HG02981 (cell line): ENCODE data around the gene KIF26B.
"Not testable (repeated sequence)": the region's sequence is repeated elsewhere in the genome, so short reads cannot be mapped to it uniquely, and the experiment has no call there.

ENCODE experiments used
- ATAC-seq: cut with Tn5 transposase; IDR thresholded peaks from one replicate; pipeline ENCODE4 v1.9.1; 2021; ENCODE audit warnings: mild to moderate bottlenecking, moderate library complexity; ENCODE audit not compliant: unreplicated experiment

The KIF26B gene

DNA sequence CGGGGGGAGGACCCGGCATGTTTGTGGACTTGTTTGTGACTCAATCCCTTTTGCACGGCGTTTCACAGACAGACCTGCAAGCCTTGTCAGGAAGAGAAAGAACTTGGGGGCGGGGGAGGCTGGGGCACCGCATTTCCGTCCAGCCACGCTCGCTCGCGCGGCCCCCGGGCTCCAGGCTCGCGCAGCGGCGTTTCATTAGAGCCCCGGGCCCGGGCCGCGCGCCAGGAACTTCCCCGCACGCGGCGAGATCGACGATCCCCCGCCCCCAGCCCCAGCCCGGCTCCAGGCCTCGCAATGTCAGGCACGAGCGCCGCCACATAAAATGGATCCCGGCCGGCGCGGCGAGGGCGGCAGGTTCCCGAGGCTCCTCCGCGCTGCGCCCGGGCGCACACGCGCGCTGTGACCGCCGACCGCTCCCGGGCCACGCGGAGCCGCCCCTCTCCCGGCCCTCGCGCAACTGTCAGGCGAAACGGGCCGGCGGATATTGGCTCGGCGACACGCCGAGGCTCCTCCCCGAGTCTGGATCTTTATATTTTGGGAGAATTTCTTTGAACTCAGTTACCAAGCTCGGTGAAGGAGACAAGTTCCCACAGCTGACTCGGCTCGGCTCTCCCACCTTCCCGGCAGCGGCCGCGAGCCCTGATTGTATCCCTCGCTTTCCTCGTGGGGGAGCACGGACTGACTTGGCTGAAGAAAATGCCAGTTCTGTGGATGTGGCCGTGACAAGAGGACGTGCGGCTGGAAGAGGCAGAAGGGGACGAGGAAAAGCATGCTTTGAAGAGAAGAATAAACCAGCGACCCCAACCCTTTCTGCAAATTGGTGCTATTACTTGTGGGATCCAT, at the start of gene KIF26B:
Gene KIF26B, plus strand, starts transcription at position 557 of the 843 bp plus-strand sequence. CDS start 440 bp downstream, outside the sequence.
- ATAC-seq: no peak

GRCh38 chr1:245105042-245105441, 49.7 kb upstream of the KIF26B start:
- ATAC-seq: no peak

- ATAC-seq: no peak
Observed at GRCh38 chr1:245105815-245106410, 48.9 kb upstream of the KIF26B start.

DNA sequence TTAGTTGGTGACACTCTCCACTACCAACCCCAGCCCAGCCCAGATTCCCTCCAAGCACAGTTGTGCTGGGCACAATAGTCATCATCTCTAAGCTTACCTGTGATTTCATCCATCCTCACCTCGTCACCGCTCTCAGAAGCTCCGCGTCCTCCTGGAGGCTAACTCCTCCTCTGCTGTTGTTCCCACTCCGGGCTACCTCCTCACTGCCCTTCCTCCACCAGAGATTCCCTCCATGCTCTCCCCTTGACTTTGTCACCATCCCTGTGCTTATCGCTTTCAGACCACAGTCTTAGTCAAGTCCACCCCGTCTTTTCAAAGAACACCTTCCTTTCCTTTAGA, 47.0 kb upstream of the KIF26B start:
- no peak for ATAC-seq

DNA sequence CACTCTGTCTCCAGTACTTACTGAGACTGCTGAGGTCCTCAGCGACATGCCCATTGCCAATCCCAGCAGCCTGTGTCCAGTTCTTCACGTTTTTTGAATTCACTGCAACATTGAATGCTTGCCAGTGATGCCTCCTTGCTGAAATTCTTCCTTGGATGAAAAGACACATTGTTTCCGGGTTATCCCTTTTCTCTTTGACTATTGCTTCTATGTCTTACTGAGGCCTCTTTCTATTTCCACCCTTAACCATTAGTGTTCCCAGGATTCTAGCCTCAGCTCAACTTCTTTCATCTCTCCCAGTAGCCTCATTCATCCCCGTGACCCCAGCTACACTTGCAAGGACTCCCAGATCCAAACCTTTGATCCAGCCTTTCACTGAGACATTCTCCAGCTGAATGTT, 46.5 kb upstream of the KIF26B start:
- no peak for ATAC-seq

DNA sequence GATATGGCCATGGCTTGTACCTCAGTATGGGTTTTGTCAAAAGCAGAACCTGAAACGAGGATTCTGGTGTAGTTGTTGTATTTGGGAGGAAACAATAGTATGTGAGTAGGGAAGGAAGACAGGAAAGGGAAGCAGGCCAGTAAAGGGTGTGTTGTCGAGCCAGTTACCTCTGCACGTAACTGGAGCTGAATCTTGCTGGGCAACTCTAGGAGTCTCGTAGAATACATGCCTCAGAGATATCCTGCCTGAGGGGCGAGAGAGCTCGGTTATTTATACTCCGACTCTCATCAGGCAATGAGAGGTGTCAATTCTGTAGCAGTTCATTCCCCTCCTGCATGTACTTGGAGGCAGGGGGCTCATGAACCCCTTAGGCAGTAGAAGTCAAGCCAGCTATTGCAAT, 45.9 kb upstream of the KIF26B start:
- no peak for ATAC-seq

DNA sequence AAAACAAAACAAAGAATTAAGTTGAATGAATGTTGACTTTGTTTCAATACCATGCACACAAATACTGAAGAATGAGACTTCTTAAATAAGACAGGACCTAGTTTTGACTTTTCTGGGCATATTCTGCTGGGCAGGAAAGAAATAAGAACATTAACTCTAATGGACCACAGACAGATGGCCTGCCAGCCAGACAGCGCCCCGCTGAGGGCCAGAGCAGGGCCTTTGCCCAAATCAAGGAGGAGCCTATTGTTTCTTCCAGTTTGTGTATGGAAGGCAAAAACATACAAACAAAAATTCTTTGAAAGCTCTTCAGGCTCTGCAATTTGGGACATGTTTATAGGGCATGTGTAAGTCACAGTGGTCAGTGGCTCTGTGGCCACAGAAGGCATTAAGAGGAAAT, 44.4 kb upstream of the KIF26B start:
- no peak for ATAC-seq

DNA sequence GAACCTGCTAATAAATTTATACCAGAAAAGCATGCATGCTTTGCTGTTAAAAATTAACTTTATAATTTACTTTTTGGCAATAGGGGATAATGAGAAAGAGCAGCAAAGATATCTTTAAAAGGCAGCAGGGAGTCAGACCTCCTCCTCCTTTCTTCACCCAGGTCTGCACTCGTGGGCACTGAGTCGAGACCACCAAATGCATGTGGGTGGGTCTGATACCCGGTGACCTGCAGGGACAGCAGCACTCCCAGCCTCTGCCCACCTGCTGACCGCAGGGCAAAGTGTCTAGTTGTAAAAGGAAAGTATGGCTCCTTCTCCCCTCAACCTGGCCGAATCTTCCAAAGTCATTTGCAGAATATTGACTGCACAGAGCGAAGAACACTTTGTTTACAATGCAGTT, 43.7 kb upstream of the KIF26B start:
- ATAC-seq: no peak

DNA sequence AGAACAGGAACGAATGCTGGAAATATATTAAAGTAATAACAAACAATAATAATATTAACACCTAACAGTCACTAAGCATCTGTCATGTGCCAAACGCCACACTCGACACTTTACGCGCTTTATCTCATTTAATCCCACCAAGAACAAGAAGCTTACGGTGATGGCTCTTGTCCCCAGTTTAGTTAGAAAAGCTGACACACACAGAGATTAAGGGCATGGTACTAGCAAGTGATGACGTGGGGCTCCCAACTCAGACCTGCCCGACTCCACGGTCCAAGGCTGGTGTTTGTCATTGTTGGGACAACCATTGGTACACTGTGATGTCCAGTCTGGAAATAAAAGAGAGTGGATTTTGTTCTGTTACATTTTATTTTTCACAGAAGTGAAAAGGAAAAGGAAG, 41.1 kb upstream of the KIF26B start:
- no peak for ATAC-seq

DNA sequence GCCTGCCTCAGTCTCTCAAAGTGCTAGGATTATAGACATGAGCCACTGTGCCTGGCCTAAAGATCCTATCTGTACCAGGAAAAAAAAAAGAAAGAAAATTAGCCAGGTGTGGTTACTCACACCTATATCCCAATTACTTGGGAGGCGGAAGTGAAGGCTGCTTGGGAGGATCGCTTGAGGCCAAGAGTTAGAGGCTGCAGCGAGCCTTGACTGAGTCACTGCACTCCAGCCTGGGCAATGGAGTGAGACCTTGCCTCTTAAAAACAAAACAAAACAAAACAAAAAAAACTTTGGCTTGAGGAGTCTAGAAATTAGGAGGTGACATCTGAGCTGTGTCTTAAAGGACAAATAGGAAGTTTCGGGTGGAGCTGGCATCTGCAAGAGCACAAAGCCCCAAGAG, 38.7 kb upstream of the KIF26B start:
- no peak for ATAC-seq

- ATAC-seq: no peak
Observed at GRCh38 chr1:245116751-245117150, 38.0 kb upstream of the KIF26B start.

- ATAC-seq: no peak
Observed at GRCh38 chr1:245118066-245118465, 36.7 kb upstream of the KIF26B start.

DNA sequence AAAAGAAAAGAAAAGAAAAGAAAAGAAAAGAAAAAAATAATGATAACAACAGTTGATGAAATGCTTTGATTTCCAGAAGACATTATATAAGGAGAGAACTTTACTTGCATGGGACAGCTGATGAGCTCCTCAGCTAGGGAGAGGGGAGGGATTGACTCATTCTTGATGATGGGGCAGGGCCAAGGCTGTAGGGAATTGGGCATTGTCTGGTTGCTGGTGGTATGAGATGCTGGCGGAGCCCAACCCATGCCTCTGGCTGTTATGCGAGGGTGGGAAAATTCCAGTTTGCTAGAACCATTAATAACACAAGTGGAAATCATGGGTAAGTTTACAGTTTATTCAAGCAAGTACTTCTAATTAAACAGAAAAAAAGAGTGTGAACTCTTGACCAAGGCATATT, 36.0 kb upstream of the KIF26B start:
- no peak for ATAC-seq

GRCh38 chr1:245121523-245121922, 33.3 kb upstream of the KIF26B start:
- ATAC-seq: no peak

DNA sequence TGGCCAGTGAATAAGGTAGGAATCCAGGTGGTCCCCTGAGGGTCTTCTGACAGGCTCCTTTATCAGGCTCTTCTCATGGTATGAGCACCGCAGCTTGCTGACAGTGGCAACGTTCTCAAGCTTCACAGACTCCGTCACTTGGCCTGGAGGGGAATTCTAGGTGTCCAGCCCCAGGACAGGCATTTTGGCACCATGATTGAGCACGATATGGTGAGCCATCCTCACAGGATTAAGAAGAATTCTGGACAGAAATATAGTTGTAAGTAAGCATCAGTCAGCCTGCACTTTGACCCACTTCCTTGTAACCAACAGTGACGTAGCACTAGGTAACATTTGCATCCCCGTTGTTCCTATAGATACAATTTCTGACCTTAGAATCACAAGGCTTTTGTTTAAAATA, 30.5 kb upstream of the KIF26B start:
- no peak for ATAC-seq

- ATAC-seq: no peak
Observed at GRCh38 chr1:245124644-245125043, 30.1 kb upstream of the KIF26B start.

- ATAC-seq: no peak
Observed at GRCh38 chr1:245126530-245126929, 28.3 kb upstream of the KIF26B start.

DNA sequence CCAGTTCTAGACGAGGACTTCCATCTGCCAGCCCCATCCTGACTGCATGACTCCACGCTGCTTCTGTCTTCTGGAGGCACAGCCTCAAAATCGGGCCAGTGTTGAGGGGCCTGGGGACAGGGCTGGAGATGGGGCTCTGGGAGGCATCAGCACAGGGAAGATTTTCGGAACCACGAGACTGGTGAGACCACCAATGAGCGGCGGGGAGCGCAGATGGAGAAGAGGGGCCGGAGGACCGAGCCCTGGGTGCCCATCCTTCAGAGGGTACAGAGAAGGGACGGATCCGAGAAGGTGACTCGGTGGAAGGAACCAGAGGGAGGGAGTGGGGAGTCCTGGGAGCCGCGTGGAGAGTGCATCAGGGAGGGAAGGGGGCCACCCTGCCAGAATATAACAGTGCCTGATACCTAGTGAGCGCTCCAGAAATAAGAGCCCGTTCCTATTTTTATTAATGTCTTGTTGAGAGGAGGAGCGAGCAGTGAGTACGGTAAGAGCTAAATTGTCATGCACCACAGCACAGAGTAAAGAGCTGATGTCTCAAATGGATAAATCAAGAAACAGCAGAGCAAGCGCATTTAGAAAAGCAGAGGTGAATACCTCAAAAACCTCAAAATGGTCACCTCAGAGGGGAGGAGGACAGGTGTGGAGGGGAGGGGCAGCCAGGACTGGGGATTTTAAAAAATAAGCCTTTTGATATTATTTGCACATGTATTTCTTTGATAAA, 26.2 kb upstream of the KIF26B start:
- no peak for ATAC-seq

DNA sequence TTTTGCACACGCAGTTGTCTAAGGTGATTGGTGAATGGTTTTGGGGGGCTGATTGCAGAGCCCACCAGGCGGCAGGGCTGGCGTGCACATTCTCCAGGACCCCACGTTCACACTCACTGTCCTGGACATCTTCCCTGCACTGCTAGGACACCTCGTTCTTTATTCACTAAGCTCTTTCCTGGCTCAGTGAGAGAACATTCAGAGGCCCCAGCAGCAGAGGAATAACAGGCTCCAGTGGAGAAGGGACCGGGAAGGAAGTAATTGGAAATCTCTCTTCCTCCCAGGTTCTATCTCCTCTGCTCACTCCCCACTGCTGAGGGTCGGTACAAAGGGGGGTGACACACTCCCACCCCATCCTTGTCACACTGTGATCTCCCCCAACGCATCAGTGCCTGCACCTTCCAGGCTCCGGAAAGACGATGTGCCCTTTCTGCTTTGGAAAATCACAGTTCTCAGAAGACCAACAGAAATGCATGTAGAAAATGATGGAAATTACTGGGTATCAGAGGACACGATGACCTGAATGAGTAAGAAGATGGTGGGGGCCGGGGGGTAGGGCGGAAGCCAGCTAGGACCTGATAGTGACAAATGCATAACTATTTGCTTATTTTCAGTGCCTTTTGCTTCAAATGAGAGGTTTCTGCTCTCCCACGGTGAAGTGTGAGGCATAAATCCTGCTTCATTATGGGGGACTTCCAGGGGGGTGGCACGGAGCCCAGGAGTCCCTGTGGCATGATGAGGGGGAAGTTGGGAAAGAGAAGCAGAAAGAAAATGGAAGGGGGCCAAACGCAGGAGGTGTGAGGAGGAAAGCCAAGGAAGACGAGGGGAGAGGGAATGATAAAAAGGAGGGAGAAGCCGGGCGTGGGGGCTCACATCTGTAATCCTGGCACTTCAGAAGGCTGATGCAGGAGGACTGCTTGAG, 25.2 kb upstream of the KIF26B start:
- no peak for ATAC-seq

DNA sequence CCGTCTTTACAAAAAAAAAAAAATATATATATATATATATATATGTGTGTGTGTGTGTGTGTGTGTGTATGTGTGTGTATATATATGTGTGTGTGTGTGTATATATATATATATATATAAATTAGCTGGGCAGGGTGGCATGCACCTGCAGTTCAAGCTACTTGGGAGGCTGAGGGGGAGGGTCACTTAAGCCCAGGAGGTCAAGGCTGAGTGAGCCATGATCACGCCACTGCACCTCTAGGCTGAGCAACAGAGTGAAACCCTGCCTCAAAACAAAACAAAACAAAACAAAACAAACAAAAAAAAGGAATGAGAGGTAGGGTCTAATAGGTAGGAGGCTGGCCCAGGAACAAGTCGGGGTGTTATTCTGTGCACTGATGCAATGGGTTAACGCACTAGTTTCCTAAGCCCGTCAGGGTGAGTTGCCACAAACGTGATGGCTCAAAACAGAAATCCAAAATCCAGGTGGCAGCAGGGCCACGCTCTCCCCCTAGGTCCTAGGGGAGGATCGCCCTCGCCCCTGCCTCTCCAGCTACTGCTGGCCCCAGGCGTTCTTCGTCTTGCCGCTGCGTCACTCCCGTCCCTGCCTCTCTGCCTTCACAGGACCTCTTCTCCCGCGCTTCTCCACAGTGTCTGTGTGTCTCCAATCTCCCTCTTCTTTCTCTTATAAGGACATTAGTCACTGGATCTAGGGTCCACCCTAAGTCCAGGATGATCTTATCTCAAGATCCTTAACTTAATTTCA, 24.3 kb upstream of the KIF26B start:
- not testable (repeated sequence) for ATAC-seq
